ENCODE measurements around the gene DLEU7.

DLEU7 gene

GRCh38 chr13:50783066-50783465 is 60.4 kb downstream of the DLEU7 start (continued):
- TF ChIP-seq ZNF704 (tag by site-specific recombination; IDR thresholded peaks at IDR 0.05) (no peak), MEIS1 (CRISPR knock-in tag; IDR thresholded peaks at IDR 0.05; ENCODE audit: borderline replicate concordance) (no peak)

DNA sequence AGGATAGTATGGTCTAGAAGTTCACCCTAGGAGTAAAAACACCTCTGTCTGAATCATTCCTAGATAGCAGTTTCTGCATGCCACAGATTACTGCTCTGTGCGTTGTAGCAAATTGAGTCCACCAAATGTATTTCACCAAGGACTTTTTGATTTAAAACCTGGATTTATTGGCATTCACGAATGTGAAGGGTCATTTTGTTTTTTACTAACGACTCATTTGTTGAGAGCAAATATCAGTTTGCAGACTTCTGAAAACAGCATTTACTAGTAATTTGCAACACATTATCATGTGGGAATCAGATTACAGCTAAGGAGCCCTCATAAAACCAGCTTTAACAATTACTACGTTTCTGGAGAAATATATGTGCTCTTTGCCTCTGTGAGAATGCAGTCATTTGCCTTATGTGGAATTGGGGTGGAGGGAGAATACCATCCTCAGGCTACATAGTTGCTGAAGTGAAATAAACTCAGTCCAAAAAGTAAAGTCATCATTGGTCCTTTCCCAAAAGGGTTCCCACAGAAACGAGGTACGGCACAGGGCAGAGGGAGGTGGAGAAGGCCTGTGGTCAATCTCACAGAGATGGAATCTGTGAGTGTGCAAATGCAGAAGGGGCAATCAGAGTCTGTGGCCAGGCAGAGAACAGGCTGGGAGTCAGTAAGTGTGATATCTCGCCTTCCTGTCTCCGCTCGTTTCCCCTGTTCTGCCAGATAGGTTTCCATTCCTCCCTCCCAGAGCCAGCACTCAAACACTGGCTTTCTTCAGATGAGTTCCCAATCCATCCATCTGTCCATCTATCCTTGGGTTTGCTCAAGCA is 63.1 kb downstream of the DLEU7 start:
- no peaks in the 10 kb centered on the region for H3K4me1 ChIP-seq (ENCODE audit: control insufficient read depth, insufficient read depth, low read length)
- ChIA-PET CTCF (no interaction called here), POLR2A (no interaction called here)

DNA sequence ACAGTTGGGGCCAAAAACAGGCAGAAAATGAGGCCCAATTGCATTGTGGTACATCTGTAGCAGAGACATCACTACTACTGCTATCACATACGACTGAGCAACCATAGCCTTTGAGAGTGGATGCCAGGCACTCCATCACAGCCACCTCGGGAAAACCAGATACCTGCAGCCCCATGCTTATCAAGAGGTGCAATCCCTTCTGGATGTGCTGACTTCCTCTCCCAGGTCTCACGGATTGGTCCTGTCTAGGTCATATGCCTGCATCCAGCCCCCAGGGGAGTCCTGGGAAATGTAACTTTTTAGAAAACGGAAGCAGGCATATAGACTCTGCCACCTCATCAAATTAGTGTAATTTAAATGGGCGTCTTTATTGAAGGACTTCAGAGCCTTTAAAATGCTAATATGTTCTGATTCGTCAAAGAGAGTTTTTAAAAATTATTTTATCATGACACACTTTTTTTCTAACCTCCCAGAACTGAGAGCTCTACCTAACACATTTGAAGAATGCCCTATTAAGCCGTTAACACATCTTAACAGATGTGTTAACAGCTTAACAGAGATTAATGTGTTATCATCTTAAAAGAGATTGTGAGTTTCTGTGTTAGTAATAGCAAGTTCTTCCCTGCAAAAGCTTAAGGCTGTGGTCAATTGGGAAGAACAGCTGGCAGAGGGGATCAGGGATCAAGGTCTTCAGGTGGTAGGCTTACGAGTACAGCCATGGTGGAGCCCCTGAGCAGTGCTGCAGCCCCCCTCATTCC is 63.9 kb downstream of the DLEU7 start:
- H3K4me3 ChIP-seq (ENCODE audit: low read depth, low read length), result no peak overlapping the region
- no peak overlapping the region for H3K27ac ChIP-seq (ENCODE audit: extremely low read depth, low read depth, low read length)
- ChIA-PET POLR2A (no interaction called here), CTCF (no interaction called here)
- no peaks in the 10 kb centered on the region for H3K9me3 ChIP-seq (ENCODE audit: control insufficient read depth, insufficient read depth, low read depth, low read length)
- no peaks in the 10 kb centered on the region for H3K4me1 ChIP-seq (ENCODE audit: control insufficient read depth, insufficient read depth, low read length)
- H3K36me3 ChIP-seq (ENCODE audit: control insufficient read depth in 2 of 2, insufficient read depth in 1 of 2, low read length in 2 of 2), result no peaks in the 10 kb centered on the region
- TF ChIP-seq ZBTB17 (tag by site-specific recombination; IDR thresholded peaks at IDR 0.05) (no peak), PRDM10 (tag by site-specific recombination; IDR thresholded peaks at IDR 0.05) (no peak), ZNF221 (tag by site-specific recombination; IDR thresholded peaks at IDR 0.05; ENCODE audit: borderline replicate concordance) (no peak), ZNF174 (tag by site-specific recombination; IDR thresholded peaks at IDR 0.05) (no peak), KLF1 (tag by site-specific recombination; IDR thresholded peaks at IDR 0.05) (no peak), ZNF560 (tag by site-specific recombination; IDR thresholded peaks at IDR 0.05; ENCODE audit: borderline replicate concordance) (no peak), ZNF596 (tag by site-specific recombination; IDR thresholded peaks at IDR 0.05) (no peak)
- TF ChIP-seq, protein P1, sequence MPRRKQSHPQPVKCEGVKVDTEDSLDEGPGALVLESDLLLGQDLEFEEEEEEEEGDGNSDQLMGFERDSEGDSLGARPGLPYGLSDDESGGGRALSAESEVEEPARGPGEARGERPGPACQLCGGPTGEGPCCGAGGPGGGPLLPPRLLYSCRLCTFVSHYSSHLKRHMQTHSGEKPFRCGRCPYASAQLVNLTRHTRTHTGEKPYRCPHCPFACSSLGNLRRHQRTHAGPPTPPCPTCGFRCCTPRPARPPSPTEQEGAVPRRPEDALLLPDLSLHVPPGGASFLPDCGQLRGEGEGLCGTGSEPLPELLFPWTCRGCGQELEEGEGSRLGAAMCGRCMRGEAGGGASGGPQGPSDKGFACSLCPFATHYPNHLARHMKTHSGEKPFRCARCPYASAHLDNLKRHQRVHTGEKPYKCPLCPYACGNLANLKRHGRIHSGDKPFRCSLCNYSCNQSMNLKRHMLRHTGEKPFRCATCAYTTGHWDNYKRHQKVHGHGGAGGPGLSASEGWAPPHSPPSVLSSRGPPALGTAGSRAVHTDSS (tag by site-specific recombination; IDR thresholded peaks at IDR 0.05), result no peak

More for the DNA sequence above, 63.1 kb downstream of the DLEU7 start:
- TF ChIP-seq BCL6B (tag by site-specific recombination; IDR thresholded peaks at IDR 0.05) (peak; percentile 62), ZBTB17 (tag by site-specific recombination; IDR thresholded peaks at IDR 0.05) (peak; percentile 93), OSR2 (tag by site-specific recombination; IDR thresholded peaks at IDR 0.05) (0 out of 2 replicates have a peak, but pooled peaks have one; percentile 15), ZNF843 (tag by site-specific recombination; IDR thresholded peaks at IDR 0.05) (0 out of 2 replicates have a peak, but pooled peaks have one; percentile 19), FEZF1 (tag by site-specific recombination; IDR thresholded peaks at IDR 0.05) (peak; percentile 52; the same call in 1 of the 2 replicates), ZNF366 (tag by site-specific recombination; conservative IDR thresholded peaks at IDR 0.05) (0 out of 2 replicates have a peak, but pooled peaks have one; percentile 11), ZNF354C (tag by site-specific recombination; IDR thresholded peaks at IDR 0.05; ENCODE audit: borderline replicate concordance, low read depth) (no peak), ZNF670 (tag by site-specific recombination; IDR thresholded peaks at IDR 0.05; ENCODE audit: low read depth) (no peak)
- TF ChIP-seq, protein P2, sequence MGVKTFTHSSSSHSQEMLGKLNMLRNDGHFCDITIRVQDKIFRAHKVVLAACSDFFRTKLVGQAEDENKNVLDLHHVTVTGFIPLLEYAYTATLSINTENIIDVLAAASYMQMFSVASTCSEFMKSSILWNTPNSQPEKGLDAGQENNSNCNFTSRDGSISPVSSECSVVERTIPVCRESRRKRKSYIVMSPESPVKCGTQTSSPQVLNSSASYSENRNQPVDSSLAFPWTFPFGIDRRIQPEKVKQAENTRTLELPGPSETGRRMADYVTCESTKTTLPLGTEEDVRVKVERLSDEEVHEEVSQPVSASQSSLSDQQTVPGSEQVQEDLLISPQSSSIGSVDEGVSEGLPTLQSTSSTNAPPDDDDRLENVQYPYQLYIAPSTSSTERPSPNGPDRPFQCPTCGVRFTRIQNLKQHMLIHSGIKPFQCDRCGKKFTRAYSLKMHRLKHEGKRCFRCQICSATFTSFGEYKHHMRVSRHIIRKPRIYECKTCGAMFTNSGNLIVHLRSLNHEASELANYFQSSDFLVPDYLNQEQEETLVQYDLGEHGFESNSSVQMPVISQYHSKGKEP (tag by site-specific recombination; IDR thresholded peaks at IDR 0.05), result 0 out of 2 replicates have a peak, but pooled peaks have one; percentile 26
- TF ChIP-seq, protein P3, sequence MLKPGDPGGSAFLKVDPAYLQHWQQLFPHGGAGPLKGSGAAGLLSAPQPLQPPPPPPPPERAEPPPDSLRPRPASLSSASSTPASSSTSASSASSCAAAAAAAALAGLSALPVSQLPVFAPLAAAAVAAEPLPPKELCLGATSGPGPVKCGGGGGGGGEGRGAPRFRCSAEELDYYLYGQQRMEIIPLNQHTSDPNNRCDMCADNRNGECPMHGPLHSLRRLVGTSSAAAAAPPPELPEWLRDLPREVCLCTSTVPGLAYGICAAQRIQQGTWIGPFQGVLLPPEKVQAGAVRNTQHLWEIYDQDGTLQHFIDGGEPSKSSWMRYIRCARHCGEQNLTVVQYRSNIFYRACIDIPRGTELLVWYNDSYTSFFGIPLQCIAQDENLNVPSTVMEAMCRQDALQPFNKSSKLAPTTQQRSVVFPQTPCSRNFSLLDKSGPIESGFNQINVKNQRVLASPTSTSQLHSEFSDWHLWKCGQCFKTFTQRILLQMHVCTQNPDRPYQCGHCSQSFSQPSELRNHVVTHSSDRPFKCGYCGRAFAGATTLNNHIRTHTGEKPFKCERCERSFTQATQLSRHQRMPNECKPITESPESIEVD (tag by site-specific recombination; IDR thresholded peaks at IDR 0.05), result peak; percentile 96
- no peaks in the 10 kb centered on the region for H3K9me3 ChIP-seq (ENCODE audit: control insufficient read depth, insufficient read depth, low read depth, low read length)
- no peak overlapping the region for H3K4me3 ChIP-seq (ENCODE audit: low read depth, low read length)
- H3K27ac ChIP-seq (ENCODE audit: extremely low read depth, low read depth, low read length), result no peak overlapping the region
- no peaks in the 10 kb centered on the region for H3K36me3 ChIP-seq (ENCODE audit: control insufficient read depth in 2 of 2, insufficient read depth in 1 of 2, low read length in 2 of 2)
